Loucy (cell line): ENCODE data around the gene LIN37.

Source experiments
- EZH2phosphoT487 ChIP-seq: fragments of 200-600 bp; IDR thresholded peaks from 2 replicates; pipeline ENCODE4 v1.6.1; 2018; ENCODE audit warnings: antibody characterized with exemption, mild to moderate bottlenecking, moderate library complexity, borderline replicate concordance
- TF ChIP-seq, protein P1 (sequence below): fragments of 200-600 bp; sonication (generic); conservative IDR thresholded peaks from 2 replicates; pipeline ENCODE4 v1.5.1; 2014; ENCODE audit warnings: mild to moderate bottlenecking, antibody characterized with exemption, low read length

DNA sequence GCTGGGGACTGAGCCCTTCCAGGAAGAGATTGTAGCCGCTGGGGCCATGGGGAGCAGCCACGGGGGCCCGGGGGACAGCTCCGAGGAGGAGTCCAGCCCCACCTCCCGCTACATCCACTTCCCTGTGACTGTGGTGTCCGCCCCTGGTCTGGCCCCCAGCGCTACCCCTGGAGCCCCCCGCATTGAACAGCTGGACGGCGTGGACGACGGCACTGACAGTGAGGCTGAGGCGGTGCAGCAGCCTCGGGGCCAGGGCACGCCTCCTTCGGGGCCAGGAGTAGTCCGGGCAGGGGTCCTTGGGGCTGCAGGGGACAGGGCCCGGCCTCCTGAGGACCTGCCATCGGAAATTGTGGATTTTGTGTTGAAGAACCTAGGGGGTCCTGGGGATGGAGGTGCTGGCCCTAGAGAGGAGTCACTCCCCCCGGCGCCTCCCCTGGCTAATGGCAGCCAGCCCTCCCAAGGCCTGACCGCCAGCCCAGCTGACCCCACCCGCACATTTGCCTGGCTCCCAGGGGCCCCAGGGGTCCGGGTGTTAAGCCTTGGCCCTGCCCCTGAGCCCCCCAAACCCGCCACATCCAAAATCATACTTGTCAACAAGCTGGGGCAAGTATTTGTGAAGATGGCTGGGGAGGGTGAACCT is 15.7 kb upstream of the LIN37 start:
- TF ChIP-seq, protein P1, sequence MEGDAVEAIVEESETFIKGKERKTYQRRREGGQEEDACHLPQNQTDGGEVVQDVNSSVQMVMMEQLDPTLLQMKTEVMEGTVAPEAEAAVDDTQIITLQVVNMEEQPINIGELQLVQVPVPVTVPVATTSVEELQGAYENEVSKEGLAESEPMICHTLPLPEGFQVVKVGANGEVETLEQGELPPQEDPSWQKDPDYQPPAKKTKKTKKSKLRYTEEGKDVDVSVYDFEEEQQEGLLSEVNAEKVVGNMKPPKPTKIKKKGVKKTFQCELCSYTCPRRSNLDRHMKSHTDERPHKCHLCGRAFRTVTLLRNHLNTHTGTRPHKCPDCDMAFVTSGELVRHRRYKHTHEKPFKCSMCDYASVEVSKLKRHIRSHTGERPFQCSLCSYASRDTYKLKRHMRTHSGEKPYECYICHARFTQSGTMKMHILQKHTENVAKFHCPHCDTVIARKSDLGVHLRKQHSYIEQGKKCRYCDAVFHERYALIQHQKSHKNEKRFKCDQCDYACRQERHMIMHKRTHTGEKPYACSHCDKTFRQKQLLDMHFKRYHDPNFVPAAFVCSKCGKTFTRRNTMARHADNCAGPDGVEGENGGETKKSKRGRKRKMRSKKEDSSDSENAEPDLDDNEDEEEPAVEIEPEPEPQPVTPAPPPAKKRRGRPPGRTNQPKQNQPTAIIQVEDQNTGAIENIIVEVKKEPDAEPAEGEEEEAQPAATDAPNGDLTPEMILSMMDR, result no peak
- TF ChIP-seq EZH2phosphoT487, result no peak
